Panc1 (cell line): Measurements from ENCODE around the gene CORO7. TPM values are rescaled to one million over a fixed set of nuclear protein-coding genes. Genes with fewer than 3 reads are reported as not detected.

Source experiments
- ATAC-seq: fragments of 200-7000 bp; cut with Tn5 transposase; 2 replicates; pipeline ENCODE4 v1.9.1; 2020; ENCODE audit warnings: mild to moderate bottlenecking, moderate library complexity
- BruUV-seq: library from RNA; stranded (reverse); fragments of 400-500 nt; replicated peaks from 2 replicates; lab custom pipeline; 2021; lab: Mats Ljungman, UMichigan
- CTCF ChIA-PET: fragments of 300-600 bp; sonication (Branson Sonifier 250); formaldehyde crosslinking; loops from one replicate; lab custom pipeline; 2022; ENCODE audit warnings: antibody characterized with exemption; lab: Charles Lee
- POLR2A ChIA-PET: fragments of 300-600 bp; sonication (Branson Sonifier 250); formaldehyde crosslinking; loops from one replicate; lab custom pipeline; 2022; ENCODE audit warnings: antibody characterized with exemption; lab: Charles Lee
- DNase-seq: peaks from one replicate; pipeline ENCODE4 v3.0.0-alpha.2; 2010; ENCODE audit warnings: low read depth, low spot score
- H3K27ac ChIP-seq: 2 replicates; pipeline ENCODE4 v1.5.1; 2011; ENCODE audit warnings: mild to moderate bottlenecking, low read length, inconsistent platforms
- H3K27me3 ChIP-seq: fragments of 200-500 bp; sonication (Bioruptor generic); 2 replicates; pipeline ENCODE4 v1.6.0; 2014; ENCODE audit warnings: low read length, inconsistent platforms; ENCODE audit not compliant: control insufficient read depth, insufficient read depth
- H3K36me3 ChIP-seq: fragments of 200-500 bp; sonication (Bioruptor generic); 2 replicates; pipeline ENCODE4 v1.5.1; 2014; ENCODE audit warnings: inconsistent platforms, mild to moderate bottlenecking, low read length, moderate library complexity; ENCODE audit not compliant: control insufficient read depth, insufficient read depth
- H3K4me1 ChIP-seq: 2 replicates; pipeline ENCODE4 v1.5.1; 2011; ENCODE audit warnings: inconsistent platforms, mild to moderate bottlenecking, low read length, moderate library complexity; ENCODE audit not compliant: control insufficient read depth, insufficient read depth
- H3K4me3 ChIP-seq, 2 experiments: 2 replicates each; pipeline ENCODE4 v1.5.1; 2011 to 2012; ENCODE audit warnings: low read depth in 2 of 2, low read length in 2 of 2, mild to moderate bottlenecking in 2 of 2, inconsistent platforms in 1 of 2, moderate library complexity in 1 of 2
- H3K9me3 ChIP-seq: fragments of 200-500 bp; sonication (Bioruptor generic); 2 replicates; pipeline ENCODE4 v1.5.1; 2014; ENCODE audit warnings: low read depth, mild to moderate bottlenecking, inconsistent platforms, low read length, moderate library complexity; ENCODE audit not compliant: control insufficient read depth, insufficient read depth
- POLR2AphosphoS5 ChIP-seq: IDR thresholded peaks from 2 replicates; pipeline ENCODE4 v1.6.1; 2012; ENCODE audit warnings: mild to moderate bottlenecking, low read depth, low read length, moderate library complexity
- SIN3A ChIP-seq: IDR thresholded peaks from 2 replicates; pipeline ENCODE4 v1.6.1; 2012; ENCODE audit warnings: low read depth, mild to moderate bottlenecking, low read length, moderate library complexity, borderline replicate concordance; ENCODE audit not compliant: insufficient read depth
- TCF7L2 ChIP-seq: IDR thresholded peaks from 2 replicates; pipeline ENCODE4 v1.6.1; 2011; ENCODE audit warnings: mild to moderate bottlenecking, low read depth, low read length, inconsistent platforms
- in situ Hi-C: cut with HindIII; loops from 2 replicates; pipeline ENCODE4 v1.10.0; 2016; ENCODE audit warnings: low sequenced_read_pairs, low pct_unique_long_range_greater_than_20kb
- intact Hi-C: fragments of 100-400 bp; cut with micrococcal nuclease; formaldehyde crosslinking; loops from one replicate; pipeline ENCODE4 v1.10.0; 2022; ENCODE audit not compliant: unreplicated experiment
- total RNA-seq: library from RNA; stranded (reverse); gene quantifications from one replicate; pipeline ENCODE4 v1.2.1, GENCODE V29; 2021; ENCODE audit not compliant: unreplicated experiment
- TF ChIP-seq, protein P1 (sequence below): fragments of 450-650 bp; IDR thresholded peaks from 2 replicates; pipeline ENCODE4 v1.5.1; 2017; ENCODE audit warnings: mild to moderate bottlenecking
- TF ChIP-seq, protein P2 (sequence below), 2 experiments: IDR thresholded peaks; 2 replicates each; pipeline ENCODE4 v1.6.1; 2011 to 2012; ENCODE audit warnings: low read depth in 2 of 2, control low read depth in 1 of 2, low read length in 1 of 2, mild to moderate bottlenecking in 1 of 2, moderate library complexity in 1 of 2; ENCODE audit not compliant: insufficient read depth in 1 of 2

CORO7 gene
- total RNA-seq, 1 experiment from 2014 or later: 37.5 TPM

DNA sequence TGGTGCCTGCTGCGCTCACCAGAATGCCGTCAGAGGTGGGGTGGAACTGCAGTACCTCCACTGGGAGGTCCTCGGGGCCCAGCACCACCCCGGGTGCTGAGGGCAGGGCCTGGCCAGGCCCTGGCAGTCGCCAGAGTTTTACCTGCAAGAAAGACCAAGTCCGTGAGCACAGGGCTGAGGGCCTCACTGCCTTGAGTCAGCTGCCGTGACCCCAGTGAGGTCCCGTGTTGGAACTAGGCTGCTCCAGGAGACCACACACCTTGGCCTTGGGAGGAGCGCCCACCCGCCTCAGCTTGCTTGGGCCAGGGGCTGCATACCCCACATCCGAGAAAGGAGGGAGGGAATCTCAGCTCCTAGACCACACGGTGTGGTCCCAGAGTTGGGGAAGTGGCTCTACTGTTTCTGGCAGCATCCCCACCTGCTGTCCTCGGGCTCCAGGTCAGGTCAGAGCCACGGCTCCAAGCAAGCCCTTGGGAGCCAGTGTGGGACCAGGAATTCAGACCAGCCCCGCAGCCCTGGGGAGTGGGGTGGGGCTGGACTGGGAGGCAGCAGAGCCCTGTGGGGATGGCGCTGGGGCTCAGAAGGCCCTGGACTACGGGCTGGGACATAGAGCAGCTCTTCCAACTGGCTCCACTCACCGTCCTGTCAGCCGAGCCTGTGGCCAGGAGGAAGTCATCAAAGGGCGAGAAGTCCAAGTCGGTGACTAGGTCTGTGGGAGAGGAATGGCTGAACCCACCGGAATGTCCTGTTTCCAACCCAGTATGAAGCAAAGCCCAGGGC lies 8.7 kb downstream of the CORO7 start:
- H3K27me3 ChIP-seq: no peaks in the 10 kb centered on the region
- DNase-seq: no peak
- CTCF ChIA-PET: no interaction called here
- in situ Hi-C loops: no loop called here
- no TSS peak for BruUV-seq
- H3K36me3 ChIP-seq: peaks cover 2% of the 10 kb centered on the region; the same call in 1 of the 2 replicates
- ATAC-seq: no peak
- H3K4me1 ChIP-seq: no peaks in the 10 kb centered on the region; the same call in 1 of the 2 replicates
- intact Hi-C loops: no loop called here
- TF ChIP-seq SIN3A: no peak
- TF ChIP-seq, protein P1, sequence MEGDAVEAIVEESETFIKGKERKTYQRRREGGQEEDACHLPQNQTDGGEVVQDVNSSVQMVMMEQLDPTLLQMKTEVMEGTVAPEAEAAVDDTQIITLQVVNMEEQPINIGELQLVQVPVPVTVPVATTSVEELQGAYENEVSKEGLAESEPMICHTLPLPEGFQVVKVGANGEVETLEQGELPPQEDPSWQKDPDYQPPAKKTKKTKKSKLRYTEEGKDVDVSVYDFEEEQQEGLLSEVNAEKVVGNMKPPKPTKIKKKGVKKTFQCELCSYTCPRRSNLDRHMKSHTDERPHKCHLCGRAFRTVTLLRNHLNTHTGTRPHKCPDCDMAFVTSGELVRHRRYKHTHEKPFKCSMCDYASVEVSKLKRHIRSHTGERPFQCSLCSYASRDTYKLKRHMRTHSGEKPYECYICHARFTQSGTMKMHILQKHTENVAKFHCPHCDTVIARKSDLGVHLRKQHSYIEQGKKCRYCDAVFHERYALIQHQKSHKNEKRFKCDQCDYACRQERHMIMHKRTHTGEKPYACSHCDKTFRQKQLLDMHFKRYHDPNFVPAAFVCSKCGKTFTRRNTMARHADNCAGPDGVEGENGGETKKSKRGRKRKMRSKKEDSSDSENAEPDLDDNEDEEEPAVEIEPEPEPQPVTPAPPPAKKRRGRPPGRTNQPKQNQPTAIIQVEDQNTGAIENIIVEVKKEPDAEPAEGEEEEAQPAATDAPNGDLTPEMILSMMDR: no peak
- no peak for TF ChIP-seq POLR2AphosphoS5
- TF ChIP-seq, protein P2, sequence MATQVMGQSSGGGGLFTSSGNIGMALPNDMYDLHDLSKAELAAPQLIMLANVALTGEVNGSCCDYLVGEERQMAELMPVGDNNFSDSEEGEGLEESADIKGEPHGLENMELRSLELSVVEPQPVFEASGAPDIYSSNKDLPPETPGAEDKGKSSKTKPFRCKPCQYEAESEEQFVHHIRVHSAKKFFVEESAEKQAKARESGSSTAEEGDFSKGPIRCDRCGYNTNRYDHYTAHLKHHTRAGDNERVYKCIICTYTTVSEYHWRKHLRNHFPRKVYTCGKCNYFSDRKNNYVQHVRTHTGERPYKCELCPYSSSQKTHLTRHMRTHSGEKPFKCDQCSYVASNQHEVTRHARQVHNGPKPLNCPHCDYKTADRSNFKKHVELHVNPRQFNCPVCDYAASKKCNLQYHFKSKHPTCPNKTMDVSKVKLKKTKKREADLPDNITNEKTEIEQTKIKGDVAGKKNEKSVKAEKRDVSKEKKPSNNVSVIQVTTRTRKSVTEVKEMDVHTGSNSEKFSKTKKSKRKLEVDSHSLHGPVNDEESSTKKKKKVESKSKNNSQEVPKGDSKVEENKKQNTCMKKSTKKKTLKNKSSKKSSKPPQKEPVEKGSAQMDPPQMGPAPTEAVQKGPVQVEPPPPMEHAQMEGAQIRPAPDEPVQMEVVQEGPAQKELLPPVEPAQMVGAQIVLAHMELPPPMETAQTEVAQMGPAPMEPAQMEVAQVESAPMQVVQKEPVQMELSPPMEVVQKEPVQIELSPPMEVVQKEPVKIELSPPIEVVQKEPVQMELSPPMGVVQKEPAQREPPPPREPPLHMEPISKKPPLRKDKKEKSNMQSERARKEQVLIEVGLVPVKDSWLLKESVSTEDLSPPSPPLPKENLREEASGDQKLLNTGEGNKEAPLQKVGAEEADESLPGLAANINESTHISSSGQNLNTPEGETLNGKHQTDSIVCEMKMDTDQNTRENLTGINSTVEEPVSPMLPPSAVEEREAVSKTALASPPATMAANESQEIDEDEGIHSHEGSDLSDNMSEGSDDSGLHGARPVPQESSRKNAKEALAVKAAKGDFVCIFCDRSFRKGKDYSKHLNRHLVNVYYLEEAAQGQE (IDR thresholded peaks at IDR 0.05; ENCODE audit: insufficient read depth in 1 of 2, low read depth in 2 of 2, low read length in 1 of 2): no peak
- TF ChIP-seq TCF7L2: no peak
- H3K9me3 ChIP-seq: no peaks in the 10 kb centered on the region
- no peak overlapping the region for H3K27ac ChIP-seq
- POLR2A ChIA-PET: no interaction called here
- H3K4me3 ChIP-seq: no peak overlapping the region

DNA sequence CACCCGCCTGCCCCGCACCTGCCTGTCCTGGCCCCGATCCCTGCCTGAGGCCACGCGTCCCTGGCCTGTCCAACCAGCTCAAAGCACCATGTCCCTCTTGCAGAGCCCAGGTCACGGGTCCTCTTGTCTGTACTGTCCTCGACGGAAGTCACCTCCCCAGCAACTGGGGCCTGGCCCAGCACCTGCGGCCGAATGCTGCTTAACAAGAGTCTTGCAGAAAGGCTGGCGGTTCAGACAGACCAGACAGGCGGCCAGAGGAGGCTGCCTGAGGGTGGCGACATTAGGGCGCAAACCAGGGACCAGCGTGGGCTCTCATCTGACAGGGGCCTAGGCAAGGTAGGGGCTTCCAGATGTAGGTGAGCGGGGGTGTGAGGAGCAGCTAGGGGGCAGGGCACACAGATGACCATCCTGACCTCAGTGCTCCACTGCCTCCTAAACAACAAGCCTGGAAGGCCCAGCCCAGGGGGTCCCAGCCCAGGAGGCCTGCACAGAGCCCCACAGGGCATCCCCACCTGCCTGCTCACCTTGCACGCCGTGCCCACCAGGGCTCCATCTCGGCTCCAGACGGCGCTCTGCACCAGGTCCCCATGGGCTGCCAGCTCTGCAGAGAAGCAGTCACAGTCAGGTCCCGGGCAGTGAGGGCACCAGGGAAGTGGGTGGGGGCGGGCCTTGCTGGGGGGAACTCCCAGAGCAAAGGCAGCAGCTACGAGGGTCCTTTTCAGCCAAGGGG lies 11.3 kb downstream of the CORO7 start:
- Histone ChIP-seq H3K27me3 (no peaks in the 10 kb centered on the region), H3K27ac (no peak overlapping the region), H3K4me3 (no peak overlapping the region), H3K4me1 (no peaks in the 10 kb centered on the region; the same call in 1 of the 2 replicates), H3K36me3 (peaks cover 2% of the 10 kb centered on the region; the same call in 1 of the 2 replicates), H3K9me3 (no peaks in the 10 kb centered on the region)
- no TSS peak for BruUV-seq
- no peak for ATAC-seq
- ChIA-PET POLR2A (no interaction called here), CTCF (interaction anchor here (0.6 to 3.1 kb wide), 2 partner anchors 45 to 50 kb away, joined by 4 to 35 read pairs; no protein-coding TSS in a partner anchor)
- DNase-seq: no peak
- in situ Hi-C loops (no loop called here), intact Hi-C loops (loop anchor here (1.0 kb wide), 1 partner anchor 46 kb away; no protein-coding TSS in a partner anchor)
- TF ChIP-seq, protein P2 (IDR thresholded peaks at IDR 0.05; ENCODE audit: insufficient read depth in 1 of 2, low read depth in 2 of 2, low read length in 1 of 2): no peak
- no peak for TF ChIP-seq POLR2AphosphoS5
- TF ChIP-seq, protein P1: no peak
- no peak for TF ChIP-seq TCF7L2
- TF ChIP-seq SIN3A: no peak
